ENCODE measurements around the gene IFT80. TPM values are rescaled to one million over a fixed set of nuclear protein-coding genes. Genes with fewer than 3 reads are reported as not detected.

Gene IFT80
- total and polyA plus RNA-seq, 9 of the 15 experiments (the other 6 are each of a cell fraction or from before 2014, with no cell fraction given), result 6.7 to 21.1 (median 16.4) TPM

GRCh38 chr3:160319322-160319721, 79.7 kb downstream of the IFT80 start:
- Histone ChIP-seq H3K9me1 (ENCODE audit: control insufficient read depth, insufficient read depth, low read length) (no peaks in the 10 kb centered on the region), H3K79me2 (ENCODE audit: control insufficient read depth, insufficient read depth, low read length) (no peaks in the 10 kb centered on the region), H3K4me1 (replicated peaks in 1 of 2; ENCODE audit: control insufficient read depth in 2 of 2, insufficient read depth in 2 of 2, low read length in 2 of 2) (no peaks in the 10 kb centered on the region), H3K36me3 (ENCODE audit: control insufficient read depth, insufficient read depth, low read length) (no peaks in the 10 kb centered on the region), H3K4me3 (no peak overlapping the region), H2AFZ (ENCODE audit: low read depth, low read length) (no peak overlapping the region), H3K9ac (ENCODE audit: insufficient read depth in 1 of 2, low read depth in 2 of 2, low read length in 2 of 2) (no peak overlapping the region), H3K9me3 (replicated peaks; ENCODE audit: control insufficient read depth, insufficient read depth, low read depth, low read length) (no peaks in the 10 kb centered on the region), H3K27ac (ENCODE audit: extremely low read depth, low read depth, low read length) (no peak overlapping the region), H3K4me2 (ENCODE audit: insufficient read depth, low read length) (no peak overlapping the region), H4K20me1 (replicated peaks; ENCODE audit: control insufficient read depth, insufficient read depth, low read length) (no peaks in the 10 kb centered on the region), H3K27me3 (ENCODE audit: control insufficient read depth in 2 of 2, insufficient read depth in 2 of 2, low read length in 2 of 2) (no peaks in the 10 kb centered on the region)
- DNase-seq (ENCODE audit: extremely low read depth in 1 of 4, low spot score in 3 of 4) (no peak), FAIRE-seq (no peak), ATAC-seq (no peak)
- in situ Hi-C loops (cut with MboI), result no loop called here
- POLR2A ChIA-PET, result no interaction called here
- intact Hi-C loops (cut with micrococcal nuclease), result no loop called here
- CTCF ChIA-PET (ENCODE audit: low intra/inter-chr PET ratio), result no interaction called here
- no TSS peak for BruUV-seq (replicated peaks)
- TF ChIP-seq ZNF184 (CRISPR knock-in tag; IDR thresholded peaks at IDR 0.05) (no peak), GATA2 (CRISPR knock-in tag; IDR thresholded peaks at IDR 0.05) (no peak), MXI1 (IDR thresholded peaks at IDR 0.05; ENCODE audit: low read depth, low read length) (no peak), CCNT2 (IDR thresholded peaks at IDR 0.05; ENCODE audit: borderline replicate concordance, extremely low read depth, insufficient read length, low read depth, low read length) (no peak), U2AF2 (optimal IDR thresholded peaks at IDR 0.05; ENCODE audit: low read depth, low read length) (no peak), CREBBP (IDR thresholded peaks at IDR 0.05; ENCODE audit: low read depth, low read length) (no peak), CTBP1 (IDR thresholded peaks at IDR 0.05; ENCODE audit: borderline replicate concordance) (no peak), ZNF609 (CRISPR knock-in tag; IDR thresholded peaks at IDR 0.05; ENCODE audit: borderline replicate concordance) (no peak), ZBTB40 (IDR thresholded peaks at IDR 0.05) (no peak), ZBTB40 (CRISPR knock-in tag; IDR thresholded peaks at IDR 0.05) (no peak)

Data from K562 (cell line).